OCI-LY7 (cell line): ENCODE results near the gene LPIN2. TPM values are rescaled to one million over a fixed set of nuclear protein-coding genes. Genes with fewer than 3 reads are reported as not detected.

Source experiments
- BruUV-seq: library from RNA; stranded (reverse); fragments of 400-500 nt; replicated peaks from 2 replicates; lab custom pipeline; 2021; lab: Mats Ljungman, UMichigan
- CTCF ChIA-PET: fragments of 300-600 bp; sonication (Branson Sonifier 250); formaldehyde crosslinking; loops from one replicate; lab custom pipeline; 2022; ENCODE audit warnings: antibody characterized with exemption; ENCODE audit not compliant: unreplicated experiment; lab: Charles Lee
- POLR2A ChIA-PET: fragments of 300-600 bp; sonication (Branson Sonifier 250); formaldehyde crosslinking; loops from one replicate; lab custom pipeline; 2022; ENCODE audit warnings: antibody characterized with exemption; lab: Charles Lee
- DNase-seq: peaks from one replicate; pipeline ENCODE4 v3.0.0-alpha.2; 2015; ENCODE audit warnings: low spot score
- H2AFZ ChIP-seq: fragments of 200-600 bp; sonication (generic), shearing (Covaris generic); 2 replicates; pipeline ENCODE4 v1.6.1; 2014; ENCODE audit warnings: mild to moderate bottlenecking, antibody characterized with exemption, low read length, moderate library complexity
- H3K27ac ChIP-seq: fragments of 200-600 bp; sonication (generic); 2 replicates; pipeline ENCODE4 v1.5.1; 2014; ENCODE audit warnings: mixed run types, low read depth, mild to moderate bottlenecking, moderate library complexity, low read length, inconsistent platforms; ENCODE audit not compliant: poor library complexity, severe bottlenecking
- H3K36me3 ChIP-seq: fragments of 200-600 bp; sonication (generic); 2 replicates; pipeline ENCODE4 v1.6.1; 2014; ENCODE audit warnings: mild to moderate bottlenecking, antibody characterized with exemption, low read length, moderate library complexity, mixed read lengths; ENCODE audit not compliant: insufficient read depth
- H3K4me1 ChIP-seq: fragments of 200-600 bp; sonication (generic); 2 replicates; pipeline ENCODE4 v1.5.1; 2014; ENCODE audit warnings: mild to moderate bottlenecking, low read length; ENCODE audit not compliant: insufficient read depth, poor library complexity, severe bottlenecking
- H3K4me2 ChIP-seq: fragments of 200-600 bp; sonication (generic); 2 replicates; pipeline ENCODE4 v1.6.1; 2014; ENCODE audit warnings: mild to moderate bottlenecking, low read length
- H3K4me3 ChIP-seq: fragments of 200-600 bp; sonication (generic); 2 replicates; pipeline ENCODE4 v1.5.1; 2014; ENCODE audit warnings: mild to moderate bottlenecking, low read depth, low read length; ENCODE audit not compliant: poor library complexity, severe bottlenecking
- H3K79me2 ChIP-seq: fragments of 200-600 bp; sonication (generic); 2 replicates; pipeline ENCODE4 v1.6.1; 2016; ENCODE audit warnings: low read depth, mild to moderate bottlenecking, low read length, moderate library complexity, mixed read lengths; ENCODE audit not compliant: insufficient read depth
- H3K9me2 ChIP-seq: fragments of 200-600 bp; sonication (generic); 2 replicates; pipeline ENCODE4 v1.6.1; 2016; ENCODE audit warnings: mild to moderate bottlenecking, low read length, mixed read lengths; ENCODE audit not compliant: insufficient read depth
- H3K9me3 ChIP-seq: fragments of 200-600 bp; sonication (generic); 2 replicates; pipeline ENCODE4 v1.6.1; 2014; ENCODE audit warnings: mild to moderate bottlenecking, mixed run types, low read length, mixed read lengths
- H4K20me1 ChIP-seq: fragments of 200-600 bp; sonication (generic); 2 replicates; pipeline ENCODE4 v1.6.1; 2014; ENCODE audit warnings: mild to moderate bottlenecking, antibody characterized with exemption, low read length, moderate library complexity, mixed read lengths; ENCODE audit not compliant: insufficient read depth
- EZH2phosphoT487 ChIP-seq: fragments of 200-600 bp; sonication (generic); IDR thresholded peaks from 2 replicates; pipeline ENCODE4 v1.6.1; 2018; ENCODE audit warnings: low read depth, borderline replicate concordance, mild to moderate bottlenecking, mixed run types, antibody characterized with exemption, low read length, moderate library complexity, mixed read lengths
- intact Hi-C: fragments of 100-400 bp; cut with micrococcal nuclease; formaldehyde crosslinking; loops from one replicate; pipeline ENCODE4 v1.10.0; 2022; ENCODE audit not compliant: unreplicated experiment
- total RNA-seq, 2 experiments: library from RNA; depleted of rRNA in 1 of 2; stranded (reverse); fragments of >200 nt in 1 of 2; shearing (Covaris generic) in 1 of 2; gene quantifications; 2 replicates each; pipeline ENCODE4 v1.2.3, GENCODE V29; 2014 to 2022
- TF ChIP-seq, protein P1 (sequence below): fragments of 200-600 bp; sonication (generic); conservative IDR thresholded peaks from 2 replicates; pipeline ENCODE4 v1.5.1; 2014; ENCODE audit warnings: mild to moderate bottlenecking, antibody characterized with exemption, low read length, moderate library complexity, mixed read lengths

Gene LPIN2
- total RNA-seq, 2 experiments from 2014 or later, result 18.9 to 20.1 TPM

DNA sequence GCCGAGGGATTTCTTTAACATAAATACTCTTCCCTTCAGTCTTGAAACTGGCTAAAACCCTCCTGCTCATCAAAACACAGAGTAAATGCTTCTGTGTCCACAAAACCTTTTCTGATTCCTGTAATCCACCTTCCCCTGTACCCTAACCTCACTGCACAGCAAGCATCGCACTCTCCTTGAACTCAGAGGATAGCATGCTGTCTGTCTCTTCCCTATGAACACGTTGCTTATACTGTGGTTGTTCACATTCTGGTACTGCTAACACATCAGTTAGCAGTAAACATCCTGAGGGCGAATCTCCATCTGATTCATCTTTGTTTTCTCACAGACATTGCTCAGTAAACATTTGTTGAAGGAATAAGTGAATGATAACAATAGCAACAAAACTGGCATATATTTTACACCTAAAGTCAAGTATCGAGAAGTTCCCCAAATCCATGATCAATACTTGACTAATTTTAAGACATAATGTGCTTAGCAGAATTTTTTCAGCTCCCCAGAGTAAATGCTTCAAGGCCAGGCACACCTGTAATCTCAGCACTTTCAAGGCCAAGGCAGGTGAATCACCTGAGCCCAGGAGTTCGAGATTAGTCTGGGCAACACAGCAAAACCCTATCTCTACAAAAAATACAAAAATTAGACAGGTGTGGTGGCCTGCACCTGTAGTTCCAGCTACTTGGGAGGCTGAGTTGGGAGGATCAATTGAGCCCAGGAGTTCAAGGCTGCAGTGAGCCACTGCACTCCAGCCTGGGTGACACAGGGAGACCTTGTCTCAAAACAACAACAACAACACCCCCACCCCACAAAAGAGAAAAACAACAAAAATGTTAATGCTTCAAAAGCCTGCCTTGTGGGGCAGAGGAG is 45.6 kb upstream of the LPIN2 start:
- Histone ChIP-seq H4K20me1 (no peaks in the 10 kb centered on the region), H3K4me2 (no peak overlapping the region), H3K9me2 (no peaks in the 10 kb centered on the region), H3K9me3 (no peaks in the 10 kb centered on the region), H3K79me2 (no peaks in the 10 kb centered on the region), H2AFZ (peak overlapping the region; percentile 67; the same call in 1 of the 2 replicates), H3K27ac (no peak overlapping the region), H3K4me3 (no peak overlapping the region), H3K4me1 (peaks cover 7% of the 10 kb centered on the region), H3K36me3 (no peaks in the 10 kb centered on the region)
- intact Hi-C loops, result no loop called here
- ChIA-PET POLR2A (interaction anchor here (1.2 kb wide), 1 partner anchor 12 kb away, joined by 4 read pairs; no protein-coding TSS in a partner anchor), CTCF (no interaction called here)
- no peak for DNase-seq
- BruUV-seq, result no TSS peak
- TF ChIP-seq, protein P1, sequence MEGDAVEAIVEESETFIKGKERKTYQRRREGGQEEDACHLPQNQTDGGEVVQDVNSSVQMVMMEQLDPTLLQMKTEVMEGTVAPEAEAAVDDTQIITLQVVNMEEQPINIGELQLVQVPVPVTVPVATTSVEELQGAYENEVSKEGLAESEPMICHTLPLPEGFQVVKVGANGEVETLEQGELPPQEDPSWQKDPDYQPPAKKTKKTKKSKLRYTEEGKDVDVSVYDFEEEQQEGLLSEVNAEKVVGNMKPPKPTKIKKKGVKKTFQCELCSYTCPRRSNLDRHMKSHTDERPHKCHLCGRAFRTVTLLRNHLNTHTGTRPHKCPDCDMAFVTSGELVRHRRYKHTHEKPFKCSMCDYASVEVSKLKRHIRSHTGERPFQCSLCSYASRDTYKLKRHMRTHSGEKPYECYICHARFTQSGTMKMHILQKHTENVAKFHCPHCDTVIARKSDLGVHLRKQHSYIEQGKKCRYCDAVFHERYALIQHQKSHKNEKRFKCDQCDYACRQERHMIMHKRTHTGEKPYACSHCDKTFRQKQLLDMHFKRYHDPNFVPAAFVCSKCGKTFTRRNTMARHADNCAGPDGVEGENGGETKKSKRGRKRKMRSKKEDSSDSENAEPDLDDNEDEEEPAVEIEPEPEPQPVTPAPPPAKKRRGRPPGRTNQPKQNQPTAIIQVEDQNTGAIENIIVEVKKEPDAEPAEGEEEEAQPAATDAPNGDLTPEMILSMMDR, result no peak
- no peak for TF ChIP-seq EZH2phosphoT487

DNA sequence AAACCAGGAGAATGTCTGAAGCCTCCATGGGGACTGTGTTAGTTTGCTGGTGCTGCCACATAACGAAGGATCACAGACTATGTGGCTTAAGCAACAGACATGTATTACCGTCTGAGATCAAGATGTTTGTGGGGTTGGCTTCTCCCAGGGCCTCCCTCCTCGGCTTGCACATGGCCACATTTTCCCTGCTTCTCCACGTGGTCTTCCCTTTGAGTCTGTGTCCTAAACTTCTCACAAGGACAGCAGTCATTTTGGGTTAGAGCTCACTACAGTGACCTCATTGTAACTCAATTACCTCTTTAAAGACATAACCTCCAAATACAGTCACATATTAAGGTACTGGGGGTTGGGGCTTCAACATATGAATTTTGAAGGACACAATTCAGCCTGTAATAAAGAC is 44.6 kb upstream of the LPIN2 start:
- H3K4me3 ChIP-seq, result no peak overlapping the region
- no peaks in the 10 kb centered on the region for H4K20me1 ChIP-seq
- no peak for TF ChIP-seq EZH2phosphoT487
- TF ChIP-seq, protein P1, result no peak
- H3K79me2 ChIP-seq, result no peaks in the 10 kb centered on the region
- no TSS peak for BruUV-seq
- peaks cover 7% of the 10 kb centered on the region for H3K4me1 ChIP-seq
- no peaks in the 10 kb centered on the region for H3K9me3 ChIP-seq
- H3K9me2 ChIP-seq, result no peaks in the 10 kb centered on the region
- no peak for DNase-seq
- no peak overlapping the region for H2AFZ ChIP-seq
- H3K4me2 ChIP-seq, result no peak overlapping the region
- intact Hi-C loops, result no loop called here
- no peaks in the 10 kb centered on the region for H3K36me3 ChIP-seq
- POLR2A ChIA-PET, result interaction anchor here (1.1 kb wide), 1 partner anchor 135 kb away, joined by 3 read pairs; no protein-coding TSS in a partner anchor
- CTCF ChIA-PET, result no interaction called here
- no peak overlapping the region for H3K27ac ChIP-seq

DNA sequence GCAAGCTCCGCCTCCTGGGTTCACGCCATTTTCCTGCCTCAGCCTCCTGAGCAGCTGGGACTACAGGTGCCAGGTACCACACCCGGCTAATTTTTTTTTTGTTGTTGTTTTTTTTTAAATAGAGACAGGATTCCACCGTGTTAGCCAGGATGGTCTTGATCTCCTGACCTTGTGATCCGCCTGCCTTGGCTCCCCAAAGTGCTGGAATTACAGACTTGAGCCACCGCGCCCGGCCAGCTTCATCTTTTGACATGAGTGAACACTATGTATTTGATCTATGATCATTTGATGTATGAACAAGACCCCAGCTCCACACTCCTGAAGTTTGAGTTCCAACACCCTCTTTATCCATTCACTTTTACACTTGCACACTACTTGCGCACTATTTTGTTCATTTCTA is 43.4 kb upstream of the LPIN2 start:
- no TSS peak for BruUV-seq
- Histone ChIP-seq H2AFZ (no peak overlapping the region), H3K27ac (no peak overlapping the region), H3K79me2 (no peaks in the 10 kb centered on the region), H4K20me1 (no peaks in the 10 kb centered on the region), H3K4me3 (no peak overlapping the region), H3K4me2 (no peak overlapping the region), H3K9me2 (no peaks in the 10 kb centered on the region), H3K4me1 (peaks cover 7% of the 10 kb centered on the region), H3K9me3 (no peaks in the 10 kb centered on the region), H3K36me3 (no peaks in the 10 kb centered on the region)
- DNase-seq, result no peak
- CTCF ChIA-PET, result no interaction called here
- POLR2A ChIA-PET, result interaction anchor here (0.6 to 0.8 kb wide), 3 partner anchors 16 to 414 kb away, joined by 3 to 4 read pairs (median 3); no protein-coding TSS in a partner anchor
- TF ChIP-seq, protein P1, result no peak
- no peak for TF ChIP-seq EZH2phosphoT487
- intact Hi-C loops, result no loop called here
